NCI-H2196 treated with DMSO at 0.1 percent for 48 hours (cell line): ENCODE measurements around the gene CLIP2.
"Not testable (repeated sequence)": the region's sequence is repeated elsewhere in the genome, so short reads cannot be mapped to it uniquely, and the experiment has no call there.

Source experiments
- DNase-seq: peaks from one replicate; lab custom pipeline; 2025; ENCODE audit not compliant: unreplicated experiment; lab: John Stamatoyannopoulos, UW

Gene CLIP2

GRCh38 chr7:74428023-74428422 is 138.8 kb downstream of the CLIP2 start:
- no peak for DNase-seq

DNA sequence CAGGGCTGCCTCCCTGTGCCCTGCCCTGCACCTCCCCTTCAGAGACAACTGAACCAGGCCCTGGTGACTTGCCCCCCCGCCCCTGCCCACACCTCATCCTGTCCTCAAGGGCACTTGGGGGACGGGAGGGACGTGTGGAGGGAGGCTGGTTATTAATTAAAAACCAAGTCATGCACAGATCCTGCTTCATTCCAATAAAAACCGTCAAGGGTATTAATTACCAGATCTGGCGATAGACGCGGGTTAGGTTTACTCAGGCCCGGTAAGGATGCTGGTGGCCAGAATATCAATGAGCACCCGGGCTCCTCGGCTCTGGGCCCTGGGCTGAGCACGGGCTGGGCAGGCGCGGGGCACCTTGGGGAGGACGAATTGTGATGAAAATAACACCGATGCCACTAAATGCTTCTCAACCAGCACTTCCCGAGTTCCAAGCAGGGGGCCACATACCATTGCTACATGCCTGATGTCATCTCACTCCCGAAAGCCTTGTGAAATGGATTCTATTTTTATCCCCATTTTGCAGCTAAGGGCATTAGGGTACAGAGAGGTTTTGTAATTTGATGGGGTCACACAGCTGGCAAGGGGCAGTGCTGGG is 140.0 kb downstream of the CLIP2 start:
- DNase-seq: no peak

GRCh38 chr7:74430409-74430808 is 141.2 kb downstream of the CLIP2 start:
- DNase-seq: not testable (repeated sequence)

- no peak for DNase-seq
These were observed 141.8 kb downstream of the CLIP2 start for GRCh38 chr7:74430961-74431466.

GRCh38 chr7:74437291-74437571 is 148.0 kb downstream of the CLIP2 start:
- not testable (repeated sequence) for DNase-seq

GRCh38 chr7:74438327-74438726 is 149.1 kb downstream of the CLIP2 start:
- DNase-seq: no peak

DNA sequence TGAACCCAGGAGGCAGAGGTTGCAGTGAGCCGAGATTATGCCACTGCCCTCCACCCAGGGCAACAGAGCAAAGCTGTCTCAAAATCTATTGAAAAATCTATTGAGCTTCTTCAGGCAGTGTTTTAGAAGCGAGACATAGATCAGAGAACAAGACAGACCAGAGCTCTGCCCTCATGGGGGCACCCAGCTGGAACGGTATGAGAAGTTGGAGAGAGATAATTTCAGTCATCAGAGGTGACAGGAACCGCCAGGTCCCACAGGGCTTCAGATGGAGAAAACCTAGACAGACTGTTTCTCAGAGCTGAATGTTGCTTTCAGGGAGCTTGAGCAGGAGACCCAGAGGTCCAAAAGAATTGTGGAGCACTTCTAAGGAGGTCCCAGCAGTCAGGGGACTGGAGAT is 150.3 kb downstream of the CLIP2 start:
- DNase-seq: no peak

DNA sequence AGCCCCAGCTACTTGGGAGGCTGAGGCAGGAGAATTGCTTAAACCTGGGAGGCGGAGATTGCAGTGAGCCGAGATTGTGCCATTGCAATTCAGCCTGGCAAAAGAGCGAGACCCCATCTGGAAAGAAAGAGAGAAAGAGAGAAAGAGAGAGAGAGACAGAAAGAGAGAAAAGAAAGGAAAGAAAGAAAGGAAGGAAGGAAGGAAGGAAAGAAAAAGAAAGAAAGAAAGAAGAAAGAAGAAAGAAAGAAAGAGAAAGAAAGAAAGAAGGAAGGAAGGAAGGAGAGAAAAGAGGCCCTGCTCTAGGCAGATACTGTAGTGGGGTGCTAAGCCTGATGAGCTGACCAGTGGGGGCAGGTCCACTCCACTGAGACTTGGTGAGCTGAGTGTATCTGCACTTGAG is 150.9 kb downstream of the CLIP2 start:
- DNase-seq: not testable (repeated sequence)

DNA sequence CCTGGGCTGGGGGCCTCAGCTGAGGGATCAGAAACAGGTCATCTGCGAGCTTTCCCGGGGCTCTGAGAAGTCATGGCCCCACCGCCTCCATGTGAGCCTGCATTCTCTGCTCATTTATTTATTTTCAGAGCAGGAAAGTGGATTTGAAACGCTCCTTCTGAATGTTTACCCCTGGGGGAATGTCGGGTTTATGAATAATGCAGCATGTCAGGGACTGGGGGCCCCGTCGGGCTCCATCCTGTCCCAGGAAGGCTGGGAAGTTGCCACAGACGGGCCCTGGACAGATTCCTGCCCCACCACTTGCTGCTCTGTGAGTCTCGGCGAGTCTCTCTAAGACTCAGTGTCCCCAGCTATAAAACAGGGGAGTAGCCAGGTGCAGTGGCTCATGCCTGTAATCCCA is 152.6 kb downstream of the CLIP2 start:
- DNase-seq: no peak

DNA sequence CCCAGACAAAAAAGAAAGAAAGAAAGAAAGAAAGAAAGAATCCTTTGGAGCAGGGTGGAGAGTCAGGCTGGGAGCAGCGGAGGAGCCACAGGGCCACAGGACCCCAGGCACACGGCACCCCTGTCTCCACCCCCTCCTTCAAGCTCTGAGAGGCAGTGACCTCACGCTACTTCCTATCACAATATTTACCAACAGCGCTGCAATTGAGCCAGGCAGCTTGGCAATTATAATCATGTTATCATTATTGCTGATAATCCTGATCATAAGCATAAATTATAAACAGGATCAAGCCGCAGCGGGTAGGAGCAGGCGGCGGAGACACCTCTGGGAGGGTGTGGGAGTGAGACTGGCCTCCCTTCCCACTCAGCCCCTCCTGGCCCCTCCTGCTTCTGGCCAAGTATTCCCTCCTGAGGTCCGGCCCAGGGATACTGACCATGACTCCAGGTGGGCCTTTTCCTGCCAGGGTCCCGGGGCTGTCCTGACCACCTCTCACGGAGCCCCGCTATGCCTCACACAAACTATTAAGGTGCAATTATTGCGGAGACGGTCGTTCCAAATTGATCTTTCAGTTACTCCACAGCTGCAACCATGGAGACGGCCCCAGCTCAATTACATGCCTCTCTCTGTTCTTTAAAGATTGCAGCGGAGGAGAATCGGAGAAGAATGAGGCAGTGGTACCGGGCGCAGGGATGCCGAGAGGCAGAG is 154.5 kb downstream of the CLIP2 start:
- no peak for DNase-seq

GRCh38 chr7:74449144-74449543 is 159.9 kb downstream of the CLIP2 start:
- no peak for DNase-seq

DNA sequence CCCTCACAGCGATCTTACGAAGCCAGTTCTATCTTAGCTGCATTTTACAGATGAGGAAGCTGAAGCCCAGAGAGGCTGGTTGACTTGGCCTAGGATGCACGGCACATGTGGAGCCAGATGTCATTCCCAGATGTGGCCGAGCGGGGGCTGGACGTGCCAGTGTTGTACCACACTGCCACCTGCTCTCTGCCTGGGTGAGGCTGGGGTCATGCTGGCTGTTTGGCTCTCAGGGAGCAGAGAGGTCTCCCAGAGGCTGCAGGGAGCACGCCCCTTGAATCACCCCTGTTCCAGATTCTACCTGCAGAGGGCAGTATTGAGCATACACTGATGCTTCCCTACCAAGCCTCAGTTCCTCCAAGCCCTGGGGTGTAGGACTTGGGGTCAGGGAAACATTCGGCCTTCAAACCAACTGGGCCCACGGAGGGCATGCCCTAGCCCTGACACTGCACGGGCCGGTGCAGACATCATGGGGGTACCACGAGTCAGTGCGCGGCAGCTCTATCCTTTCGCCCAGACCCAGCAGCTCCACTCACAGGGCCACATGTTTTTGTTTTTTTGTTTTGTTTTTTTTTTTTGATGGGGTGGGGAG is 160.7 kb downstream of the CLIP2 start:
- DNase-seq: no peak

GRCh38 chr7:74452748-74453321 is 163.6 kb downstream of the CLIP2 start:
- DNase-seq: no peak

GRCh38 chr7:74453322-74454011 is 164.3 kb downstream of the CLIP2 start, which contains the start of gene GTF2IRD1:
GTF2IRD1 (plus strand) TSS chr7:74453906; CDS start chr7:74508081, 54,175 bp downstream.
- DNase-seq: peak; percentile 51

DNA sequence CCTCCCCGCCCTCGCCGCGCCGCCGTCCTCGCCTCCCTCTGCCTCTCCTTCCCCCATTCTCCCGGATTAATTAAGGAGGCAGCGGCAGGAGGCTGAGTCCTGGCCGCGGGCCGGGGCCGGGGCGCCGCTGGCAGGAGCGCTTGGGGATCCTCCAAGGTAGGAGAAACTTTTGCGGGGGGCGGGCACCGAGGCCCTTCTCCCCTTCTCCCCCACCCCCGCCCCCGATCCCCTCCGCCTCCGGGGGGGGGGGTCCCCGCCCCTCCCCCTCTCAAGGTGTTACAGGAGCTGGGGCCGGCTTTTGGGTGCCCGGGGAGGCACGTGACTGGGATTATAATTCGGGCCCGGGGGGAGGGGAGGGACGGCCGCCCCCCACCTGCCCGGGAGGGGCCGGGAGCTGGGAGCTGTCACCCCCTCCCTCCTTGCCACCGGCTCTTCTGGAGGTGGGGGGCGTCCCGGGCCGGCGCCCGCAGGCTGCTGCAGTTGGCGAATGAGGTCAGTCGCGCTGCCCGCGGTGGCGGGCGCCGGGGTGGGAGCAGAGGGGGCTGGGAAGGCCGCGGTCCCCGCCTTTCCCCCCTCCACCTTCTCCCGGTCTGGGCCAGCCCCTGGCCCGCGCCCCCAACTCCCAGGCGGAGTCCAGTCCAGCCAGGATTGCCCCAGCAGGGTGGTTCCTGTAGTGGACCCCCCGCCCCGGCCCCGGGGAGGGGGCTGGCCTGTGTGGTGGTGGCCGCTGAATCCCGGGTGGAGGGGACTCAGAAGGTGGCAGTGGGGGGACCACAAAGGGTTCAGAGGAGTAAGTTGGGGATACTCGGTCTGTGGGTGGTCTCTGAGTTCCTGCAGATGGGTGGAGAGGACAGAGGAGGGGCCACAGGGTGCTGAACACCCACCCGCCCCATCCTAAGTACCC is 165.1 kb downstream of the CLIP2 start:
- DNase-seq: no peak

DNA sequence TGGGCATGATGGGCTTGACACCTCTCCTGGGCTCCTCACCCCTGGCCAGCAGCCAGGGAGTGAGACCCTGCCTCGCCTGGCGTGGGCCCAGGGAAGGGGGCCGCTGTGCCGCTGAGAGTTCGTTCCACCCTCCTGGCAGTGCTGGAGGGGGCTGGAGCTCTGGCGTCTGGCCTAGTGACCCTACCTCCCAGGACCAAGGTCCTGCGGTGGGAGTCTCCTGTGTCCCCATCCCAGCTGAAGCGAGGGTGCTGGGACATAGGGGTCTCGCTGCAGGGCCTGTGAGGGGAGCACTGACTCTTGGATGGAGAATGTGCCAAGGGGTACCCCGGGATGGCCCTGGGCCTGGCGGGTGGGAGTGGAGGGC is 165.7 kb downstream of the CLIP2 start:
- no peak for DNase-seq

DNA sequence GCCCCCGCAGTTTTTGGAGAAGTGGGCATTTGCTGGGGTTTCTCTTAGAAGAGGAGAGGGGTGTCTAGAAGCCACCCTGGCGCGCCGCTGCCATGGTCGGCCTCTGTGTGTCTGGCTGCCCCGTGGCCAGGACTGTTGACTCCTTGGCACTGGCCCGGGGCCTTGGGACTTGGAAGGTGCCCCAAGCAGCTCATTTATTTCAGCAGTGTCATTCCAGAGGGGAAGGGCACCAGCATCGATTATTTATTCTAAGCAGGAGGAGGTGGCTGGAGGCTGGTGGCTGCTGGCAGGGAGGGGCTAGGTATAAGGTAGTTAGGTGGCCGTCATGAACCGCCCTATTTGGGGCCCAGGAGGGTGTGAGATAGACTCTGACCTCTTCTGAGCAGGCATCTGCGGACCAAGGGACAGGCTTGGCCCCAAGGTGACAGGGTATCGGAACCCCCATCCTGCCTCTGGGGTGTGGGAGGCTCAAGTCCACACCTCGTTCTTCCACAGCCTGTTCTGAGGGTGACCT is 166.1 kb downstream of the CLIP2 start:
- no peak for DNase-seq
